Tibial nerve (tissue), 4 donors: ENCODE measurements around the gene STN1.

Experiments used
- EP300 ChIP-seq, 2 donors: sonication (generic); formaldehyde crosslinking; IDR thresholded peaks; one replicate each; pipeline ENCODE4 v1.6.1; 2017; ENCODE audit warnings: antibody characterized with exemption in 2 of 2, mild to moderate bottlenecking in 1 of 2
- TF ChIP-seq, protein P1 (sequence below), 5 experiments: fragments of 200-600 bp in 3 of 5; fragments of 450-650 bp in 2 of 5; sonication (generic) in 3 of 5; IDR thresholded peaks; one replicate each; pipeline ENCODE4 v1.5.1; 2016 to 2019; ENCODE audit warnings: antibody characterized with exemption in 5 of 5, mild to moderate bottlenecking in 3 of 5, moderate library complexity in 2 of 5

GRCh38 chr10:103896225-103896624 lies 21.8 kb downstream of the STN1 start:
- TF ChIP-seq, protein P1, sequence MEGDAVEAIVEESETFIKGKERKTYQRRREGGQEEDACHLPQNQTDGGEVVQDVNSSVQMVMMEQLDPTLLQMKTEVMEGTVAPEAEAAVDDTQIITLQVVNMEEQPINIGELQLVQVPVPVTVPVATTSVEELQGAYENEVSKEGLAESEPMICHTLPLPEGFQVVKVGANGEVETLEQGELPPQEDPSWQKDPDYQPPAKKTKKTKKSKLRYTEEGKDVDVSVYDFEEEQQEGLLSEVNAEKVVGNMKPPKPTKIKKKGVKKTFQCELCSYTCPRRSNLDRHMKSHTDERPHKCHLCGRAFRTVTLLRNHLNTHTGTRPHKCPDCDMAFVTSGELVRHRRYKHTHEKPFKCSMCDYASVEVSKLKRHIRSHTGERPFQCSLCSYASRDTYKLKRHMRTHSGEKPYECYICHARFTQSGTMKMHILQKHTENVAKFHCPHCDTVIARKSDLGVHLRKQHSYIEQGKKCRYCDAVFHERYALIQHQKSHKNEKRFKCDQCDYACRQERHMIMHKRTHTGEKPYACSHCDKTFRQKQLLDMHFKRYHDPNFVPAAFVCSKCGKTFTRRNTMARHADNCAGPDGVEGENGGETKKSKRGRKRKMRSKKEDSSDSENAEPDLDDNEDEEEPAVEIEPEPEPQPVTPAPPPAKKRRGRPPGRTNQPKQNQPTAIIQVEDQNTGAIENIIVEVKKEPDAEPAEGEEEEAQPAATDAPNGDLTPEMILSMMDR (IDR thresholded peaks at IDR 0.05): no peak
- no peak for TF ChIP-seq EP300 (IDR thresholded peaks at IDR 0.05)
